HEK293 (cell line): ENCODE measurements around the gene TTLL5.

Experiments used
- MYNN ChIP-seq: fragments of 450-650 bp; formaldehyde crosslinking; IDR thresholded peaks from 2 replicates; pipeline ENCODE4 v1.5.1; 2016; ENCODE audit warnings: missing biosample characterization, missing genetic modification characterization, borderline replicate concordance
- TCF7L2 ChIP-seq: IDR thresholded peaks from 2 replicates; pipeline ENCODE4 v1.6.1; 2011; ENCODE audit warnings: low read depth, mild to moderate bottlenecking, inconsistent platforms, low read length, moderate library complexity, borderline replicate concordance
- ZBTB21 ChIP-seq: fragments of 450-650 bp; formaldehyde crosslinking; IDR thresholded peaks from 2 replicates; pipeline ENCODE4 v1.5.1; 2017; ENCODE audit warnings: missing biosample characterization, missing genetic modification characterization
- ZFP37 ChIP-seq: fragments of 450-650 bp; formaldehyde crosslinking; IDR thresholded peaks from 2 replicates; pipeline ENCODE4 v1.5.1; 2016; ENCODE audit warnings: missing biosample characterization, missing genetic modification characterization
- ZNF169 ChIP-seq: fragments of 450-650 bp; formaldehyde crosslinking; IDR thresholded peaks from 2 replicates; pipeline ENCODE4 v1.5.1; 2016; ENCODE audit warnings: missing biosample characterization, missing genetic modification characterization
- ZNF274 ChIP-seq, 2 experiments: fragments of 200-500 bp in 1 of 2; fragments of 450-650 bp in 1 of 2; sonication (Bioruptor generic) in 1 of 2; formaldehyde crosslinking in 1 of 2; IDR thresholded peaks; 2 replicates each; pipeline versions ENCODE4 v1.5.1 to v1.6.1; 2014 to 2016; ENCODE audit warnings: borderline replicate concordance in 1 of 2, inconsistent platforms in 1 of 2, low read length in 1 of 2, missing biosample characterization in 1 of 2, missing genetic modification characterization in 1 of 2
- ZNF292 ChIP-seq: fragments of 450-650 bp; formaldehyde crosslinking; IDR thresholded peaks from 2 replicates; pipeline ENCODE4 v1.5.1; 2016; ENCODE audit warnings: low read depth, missing biosample characterization, missing genetic modification characterization, borderline replicate concordance
- ZNF529 ChIP-seq: fragments of 450-650 bp; formaldehyde crosslinking; IDR thresholded peaks from 2 replicates; pipeline ENCODE4 v1.5.1; 2017; ENCODE audit warnings: missing genetic modification characterization, missing biosample characterization; ENCODE audit not compliant: insufficient replicate concordance
- ZNF624 ChIP-seq: fragments of 450-650 bp; formaldehyde crosslinking; IDR thresholded peaks from 2 replicates; pipeline ENCODE4 v1.5.1; 2017; ENCODE audit warnings: missing biosample characterization, missing genetic modification characterization
- ZNF76 ChIP-seq: fragments of 450-650 bp; formaldehyde crosslinking; IDR thresholded peaks from 2 replicates; pipeline ENCODE4; 2016; ENCODE audit warnings: low read depth, missing biosample characterization, missing genetic modification characterization, borderline replicate concordance
- ZNF792 ChIP-seq: fragments of 450-650 bp; formaldehyde crosslinking; IDR thresholded peaks from 2 replicates; pipeline ENCODE4 v1.5.1; 2016; ENCODE audit warnings: missing biosample characterization, missing genetic modification characterization
- TF ChIP-seq, protein P1 (sequence below): fragments of 450-650 bp; formaldehyde crosslinking; IDR thresholded peaks from 2 replicates; pipeline ENCODE4 v1.5.1; 2016; ENCODE audit warnings: missing biosample characterization, missing genetic modification characterization
- TF ChIP-seq, protein P2 (sequence below): fragments of 450-650 bp; formaldehyde crosslinking; IDR thresholded peaks from 2 replicates; pipeline ENCODE4 v1.5.1; 2016; ENCODE audit warnings: missing biosample characterization, missing genetic modification characterization

DNA sequence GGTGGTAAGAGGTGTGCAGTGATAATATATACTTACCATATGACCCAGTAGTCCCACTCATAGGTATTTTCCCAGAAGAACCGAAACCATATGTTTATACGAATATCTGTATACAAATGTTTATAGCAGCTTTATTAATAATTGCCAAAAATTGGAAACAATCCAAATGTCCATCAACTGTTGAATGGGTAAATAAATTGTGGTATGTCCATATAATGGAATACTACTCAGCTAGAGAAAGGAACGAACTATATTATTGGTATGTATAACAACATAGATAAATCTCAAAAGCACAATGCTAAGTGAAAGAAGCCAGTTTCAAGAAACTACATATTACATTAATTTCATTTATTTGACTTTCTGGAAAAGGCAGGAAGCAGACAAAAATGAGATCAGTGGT, 66.1 kb downstream of the TTLL5 start:
- TF ChIP-seq ZNF529 (tag by site-specific recombination) (no peak), ZNF292 (tag by site-specific recombination) (no peak), ZNF274 (IDR thresholded peaks at IDR 0.05; ENCODE audit: low read length) (no peak), ZNF274 (tag by site-specific recombination; IDR thresholded peaks at IDR 0.05; ENCODE audit: borderline replicate concordance) (no peak), ZBTB21 (tag by site-specific recombination) (no peak), ZNF169 (tag by site-specific recombination) (no peak), TCF7L2 (no peak), MYNN (tag by site-specific recombination) (no peak), ZNF76 (tag by site-specific recombination) (no peak), ZNF792 (no peak), ZFP37 (tag by site-specific recombination) (no peak), ZNF624 (tag by site-specific recombination) (no peak)
- TF ChIP-seq, protein P1, sequence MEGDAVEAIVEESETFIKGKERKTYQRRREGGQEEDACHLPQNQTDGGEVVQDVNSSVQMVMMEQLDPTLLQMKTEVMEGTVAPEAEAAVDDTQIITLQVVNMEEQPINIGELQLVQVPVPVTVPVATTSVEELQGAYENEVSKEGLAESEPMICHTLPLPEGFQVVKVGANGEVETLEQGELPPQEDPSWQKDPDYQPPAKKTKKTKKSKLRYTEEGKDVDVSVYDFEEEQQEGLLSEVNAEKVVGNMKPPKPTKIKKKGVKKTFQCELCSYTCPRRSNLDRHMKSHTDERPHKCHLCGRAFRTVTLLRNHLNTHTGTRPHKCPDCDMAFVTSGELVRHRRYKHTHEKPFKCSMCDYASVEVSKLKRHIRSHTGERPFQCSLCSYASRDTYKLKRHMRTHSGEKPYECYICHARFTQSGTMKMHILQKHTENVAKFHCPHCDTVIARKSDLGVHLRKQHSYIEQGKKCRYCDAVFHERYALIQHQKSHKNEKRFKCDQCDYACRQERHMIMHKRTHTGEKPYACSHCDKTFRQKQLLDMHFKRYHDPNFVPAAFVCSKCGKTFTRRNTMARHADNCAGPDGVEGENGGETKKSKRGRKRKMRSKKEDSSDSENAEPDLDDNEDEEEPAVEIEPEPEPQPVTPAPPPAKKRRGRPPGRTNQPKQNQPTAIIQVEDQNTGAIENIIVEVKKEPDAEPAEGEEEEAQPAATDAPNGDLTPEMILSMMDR (tag by site-specific recombination): no peak
- TF ChIP-seq, protein P2, sequence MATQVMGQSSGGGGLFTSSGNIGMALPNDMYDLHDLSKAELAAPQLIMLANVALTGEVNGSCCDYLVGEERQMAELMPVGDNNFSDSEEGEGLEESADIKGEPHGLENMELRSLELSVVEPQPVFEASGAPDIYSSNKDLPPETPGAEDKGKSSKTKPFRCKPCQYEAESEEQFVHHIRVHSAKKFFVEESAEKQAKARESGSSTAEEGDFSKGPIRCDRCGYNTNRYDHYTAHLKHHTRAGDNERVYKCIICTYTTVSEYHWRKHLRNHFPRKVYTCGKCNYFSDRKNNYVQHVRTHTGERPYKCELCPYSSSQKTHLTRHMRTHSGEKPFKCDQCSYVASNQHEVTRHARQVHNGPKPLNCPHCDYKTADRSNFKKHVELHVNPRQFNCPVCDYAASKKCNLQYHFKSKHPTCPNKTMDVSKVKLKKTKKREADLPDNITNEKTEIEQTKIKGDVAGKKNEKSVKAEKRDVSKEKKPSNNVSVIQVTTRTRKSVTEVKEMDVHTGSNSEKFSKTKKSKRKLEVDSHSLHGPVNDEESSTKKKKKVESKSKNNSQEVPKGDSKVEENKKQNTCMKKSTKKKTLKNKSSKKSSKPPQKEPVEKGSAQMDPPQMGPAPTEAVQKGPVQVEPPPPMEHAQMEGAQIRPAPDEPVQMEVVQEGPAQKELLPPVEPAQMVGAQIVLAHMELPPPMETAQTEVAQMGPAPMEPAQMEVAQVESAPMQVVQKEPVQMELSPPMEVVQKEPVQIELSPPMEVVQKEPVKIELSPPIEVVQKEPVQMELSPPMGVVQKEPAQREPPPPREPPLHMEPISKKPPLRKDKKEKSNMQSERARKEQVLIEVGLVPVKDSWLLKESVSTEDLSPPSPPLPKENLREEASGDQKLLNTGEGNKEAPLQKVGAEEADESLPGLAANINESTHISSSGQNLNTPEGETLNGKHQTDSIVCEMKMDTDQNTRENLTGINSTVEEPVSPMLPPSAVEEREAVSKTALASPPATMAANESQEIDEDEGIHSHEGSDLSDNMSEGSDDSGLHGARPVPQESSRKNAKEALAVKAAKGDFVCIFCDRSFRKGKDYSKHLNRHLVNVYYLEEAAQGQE (tag by site-specific recombination): no peak
